Tibial nerve (tissue), 4 donors: ENCODE data around the gene NOX5. TPM values are rescaled to one million over a fixed set of nuclear protein-coding genes. Genes with fewer than 3 reads are reported as not detected.

Experiments used
- DNase-seq, 2 donors: peaks; one replicate each; pipeline ENCODE4 v3.0.0-alpha.2; 2019; ENCODE audit warnings: low spot score in 2 of 2
- H3K27ac ChIP-seq, 4 donors: fragments of 200-600 bp; sonication (generic) in 3 of 4; one replicate each; pipeline ENCODE4 v1.5.1; 2017 to 2019; ENCODE audit warnings: mild to moderate bottlenecking in 1 of 4
- H3K27me3 ChIP-seq, 2 donors: fragments of 200-600 bp; sonication (generic) in 1 of 2; one replicate each; pipeline versions ENCODE4 v1.5.1 to v1.6.0; 2017 to 2019
- H3K36me3 ChIP-seq, 3 donors: fragments of 200-600 bp; sonication (generic); one replicate each; pipeline ENCODE4 v1.5.1; 2018 to 2019
- H3K4me1 ChIP-seq, 4 donors: fragments of 200-600 bp; sonication (generic) in 3 of 4; one replicate each; pipeline ENCODE4 v1.5.1; 2017 to 2019
- H3K4me3 ChIP-seq, 4 donors: fragments of 200-600 bp; sonication (generic) in 3 of 4; one replicate each; pipeline ENCODE4 v1.5.1; 2017 to 2019; ENCODE audit warnings: mild to moderate bottlenecking in 1 of 4, moderate library complexity in 1 of 4
- H3K9me3 ChIP-seq, 4 donors: fragments of 200-600 bp; sonication (generic) in 3 of 4; one replicate each; pipeline ENCODE4 v1.5.1; 2017 to 2019
- CTCF ChIP-seq, 5 experiments: fragments of 200-600 bp in 3 of 5; fragments of 450-650 bp in 2 of 5; sonication (generic) in 3 of 5; IDR thresholded peaks; one replicate each; pipeline ENCODE4 v1.5.1; 2016 to 2019; ENCODE audit warnings: antibody characterized with exemption in 5 of 5, mild to moderate bottlenecking in 3 of 5, moderate library complexity in 2 of 5
- EP300 ChIP-seq, 2 donors: sonication (generic); formaldehyde crosslinking; IDR thresholded peaks; one replicate each; pipeline ENCODE4 v1.6.1; 2017; ENCODE audit warnings: antibody characterized with exemption in 2 of 2, mild to moderate bottlenecking in 1 of 2
- POLR2A ChIP-seq, 2 donors: fragments of 450-650 bp; IDR thresholded peaks; one replicate each; pipeline ENCODE4 v1.6.1; 2017; ENCODE audit warnings: antibody characterized with exemption in 2 of 2, mild to moderate bottlenecking in 2 of 2, moderate library complexity in 2 of 2
- WGBS, 2 donors: methylation state at CpG; one replicate each; pipeline ENCODE4 v1.1.5; 2018; 5-methylcytosine and 5-hydroxymethylcytosine counted together
- total RNA-seq, 4 donors: library from RNA; depleted of rRNA; stranded (reverse); fragments of >200 nt; gene quantifications; one replicate each; pipeline ENCODE4 v1.1.0, GENCODE V29; 2016

Gene NOX5
- total RNA-seq, 4 donors from 2014 or later: 0.21 to 2.7 (median 1.1) TPM

GRCh38 chr15:68983961-68984481, 30.5 kb upstream of the NOX5 start:
- Histone ChIP-seq H3K4me3 (no peak overlapping the region), H3K9me3 (no peaks in the 10 kb centered on the region), H3K27me3 (no peaks in the 10 kb centered on the region), H3K27ac (no peak overlapping the region), H3K4me1 (no peaks in the 10 kb centered on the region), H3K36me3 (no peaks in the 10 kb centered on the region)
- DNase-seq: no peak
- WGBS, 2 donors: 49 to 61% methylated on average over 4 of the region's 4 CpGs
- no peak for TF ChIP-seq CTCF (IDR thresholded peaks at IDR 0.05)
- TF ChIP-seq EP300 (IDR thresholded peaks at IDR 0.05): no peak
- TF ChIP-seq POLR2A (IDR thresholded peaks at IDR 0.05): no peak

GRCh38 chr15:68984586-68984985, 29.9 kb upstream of the NOX5 start:
- H3K27me3 ChIP-seq: no peaks in the 10 kb centered on the region
- no peaks in the 10 kb centered on the region for H3K4me1 ChIP-seq
- no peak overlapping the region for H3K4me3 ChIP-seq
- H3K36me3 ChIP-seq: no peaks in the 10 kb centered on the region
- 93 to 95% methylated on average over 3 of the region's 3 CpGs for WGBS, 2 donors
- DNase-seq: no peak
- no peaks in the 10 kb centered on the region for H3K9me3 ChIP-seq
- no peak for TF ChIP-seq POLR2A (IDR thresholded peaks at IDR 0.05)
- no peak for TF ChIP-seq CTCF (IDR thresholded peaks at IDR 0.05)
- TF ChIP-seq EP300 (IDR thresholded peaks at IDR 0.05): no peak
- H3K27ac ChIP-seq: no peak overlapping the region

DNA sequence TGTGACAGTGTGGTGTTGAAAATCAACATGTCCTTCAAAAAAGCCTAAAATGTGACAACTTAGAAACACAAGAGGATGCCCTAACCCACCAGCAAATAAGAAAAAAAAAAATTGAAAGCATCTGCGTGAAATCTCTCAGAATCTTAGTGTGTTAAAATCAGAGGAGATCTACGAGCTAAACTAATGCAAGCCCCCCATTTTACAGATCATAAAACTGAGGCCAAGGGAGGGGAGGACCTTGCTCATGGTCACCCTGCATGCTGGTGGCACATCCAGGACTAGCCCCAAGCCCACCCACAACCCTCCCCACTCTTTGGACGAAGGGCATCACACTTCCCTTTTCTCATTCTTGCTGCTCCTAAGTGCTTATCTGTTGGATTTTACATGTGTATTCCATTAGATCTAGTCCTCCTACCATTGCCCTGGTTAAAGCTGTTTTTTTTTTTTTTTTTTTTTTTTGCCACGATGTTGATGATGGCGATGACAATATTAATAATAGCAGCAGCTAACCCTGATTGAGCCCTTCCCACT, 29.1 kb upstream of the NOX5 start:
- Histone ChIP-seq H3K36me3 (no peaks in the 10 kb centered on the region), H3K4me3 (no peak overlapping the region), H3K27ac (no peak overlapping the region), H3K27me3 (no peaks in the 10 kb centered on the region), H3K9me3 (no peaks in the 10 kb centered on the region), H3K4me1 (no peaks in the 10 kb centered on the region)
- no peak for DNase-seq
- TF ChIP-seq EP300 (IDR thresholded peaks at IDR 0.05) (no peak), POLR2A (IDR thresholded peaks at IDR 0.05) (no peak), CTCF (IDR thresholded peaks at IDR 0.05) (no peak)
- 85 to 86% methylated on average over 5 of the region's 5 CpGs for WGBS, 2 donors

- TF ChIP-seq CTCF (IDR thresholded peaks at IDR 0.05): no peak
- no peak for TF ChIP-seq EP300 (IDR thresholded peaks at IDR 0.05)
- no peak for TF ChIP-seq POLR2A (IDR thresholded peaks at IDR 0.05)
- Histone ChIP-seq H3K9me3 (no peaks in the 10 kb centered on the region), H3K36me3 (no peaks in the 10 kb centered on the region), H3K27ac (no peak overlapping the region), H3K4me1 (no peaks in the 10 kb centered on the region), H3K4me3 (no peak overlapping the region), H3K27me3 (no peaks in the 10 kb centered on the region)
- WGBS, 2 donors: 72 to 78% methylated on average over 5 of the region's 5 CpGs
- no peak for DNase-seq
Measured at GRCh38 chr15:68986322-68986721, 28.2 kb upstream of the NOX5 start.

GRCh38 chr15:68987120-68987519, 27.4 kb upstream of the NOX5 start:
- Histone ChIP-seq H3K36me3 (no peaks in the 10 kb centered on the region), H3K4me3 (no peak overlapping the region), H3K27ac (no peak overlapping the region), H3K4me1 (no peaks in the 10 kb centered on the region), H3K27me3 (no peaks in the 10 kb centered on the region), H3K9me3 (no peaks in the 10 kb centered on the region)
- TF ChIP-seq EP300 (IDR thresholded peaks at IDR 0.05): no peak
- no peak for TF ChIP-seq POLR2A (IDR thresholded peaks at IDR 0.05)
- TF ChIP-seq CTCF (IDR thresholded peaks at IDR 0.05): no peak
- WGBS, 2 donors: 88 to 93% methylated on average over 6 of the region's 6 CpGs
- DNase-seq: no peak
